H1 (cell line): ENCODE data around the gene LAMA4.

Source experiments
- BRCA1 ChIP-seq: IDR thresholded peaks from 2 replicates; pipeline ENCODE4 v1.6.1; 2012; ENCODE audit warnings: low read depth, low read length, improper control_type of control experiment
- CTCF ChIP-seq, 3 experiments: IDR thresholded peaks; 1 replicate in 2 of 3; 2 replicates in 1 of 3; pipeline versions ENCODE4 v1.5.1 to v1.6.1; 2011; ENCODE audit warnings: low read length in 3 of 3, mild to moderate bottlenecking in 3 of 3, inconsistent platforms in 2 of 3, low read depth in 1 of 3, moderate library complexity in 1 of 3; ENCODE audit not compliant: insufficient read depth in 1 of 3; ENCODE audit errors: control extremely low read depth in 1 of 3
- EP300 ChIP-seq, 2 experiments: IDR thresholded peaks; 1 replicate in 1 of 2; 2 replicates in 1 of 2; pipeline ENCODE4 v1.6.1; 2011 to 2012; ENCODE audit warnings: low read depth in 2 of 2, low read length in 2 of 2, mild to moderate bottlenecking in 2 of 2, borderline replicate concordance in 1 of 2, inconsistent platforms in 1 of 2, moderate library complexity in 1 of 2
- TAF1 ChIP-seq: IDR thresholded peaks from 2 replicates; pipeline ENCODE4 v1.6.1; 2011; ENCODE audit warnings: mild to moderate bottlenecking, low read depth, low read length

- TF ChIP-seq BRCA1 (no peak), CTCF (IDR thresholded peaks at IDR 0.05; ENCODE audit: control extremely low read depth in 1 of 3, insufficient read depth in 1 of 3, low read depth in 1 of 3, low read length in 3 of 3) (no peak), TAF1 (no peak), EP300 (IDR thresholded peaks at IDR 0.05; ENCODE audit: borderline replicate concordance in 1 of 2, low read depth in 2 of 2, low read length in 2 of 2) (no peak)
These were observed 59.9 kb downstream of the LAMA4 start for GRCh38 chr6:112194511-112194910.
